Gastroesophageal sphincter (tissue), 4 donors: Measurements from ENCODE around the gene AVP. TPM values are rescaled to one million over a fixed set of nuclear protein-coding genes. Genes with fewer than 3 reads are reported as not detected.

Experiments
- ATAC-seq: fragments of 150-250 bp; one replicate; pipeline ENCODE4 v1.9.1; 2016; ENCODE audit warnings: mild to moderate bottlenecking, moderate library complexity
- H3K27ac ChIP-seq, 4 donors: fragments of 200-600 bp; sonication (generic) in 3 of 4; 1 replicate in 3 of 4; 2 replicates in 1 of 4; pipeline ENCODE4 v1.5.1; 2016 to 2019
- H3K27me3 ChIP-seq: fragments of 200-600 bp; sonication (generic); one replicate; pipeline ENCODE4 v1.5.1; 2019
- H3K36me3 ChIP-seq, 2 donors: fragments of 200-600 bp; sonication (generic); one replicate each; pipeline ENCODE4 v1.5.1; 2019; ENCODE audit warnings: control low read depth in 1 of 2
- H3K4me1 ChIP-seq, 3 donors: fragments of 200-600 bp; sonication (generic); 1 replicate in 2 of 3; 2 replicates in 1 of 3; pipeline ENCODE4 v1.5.1; 2016 to 2019; ENCODE audit warnings: control low read depth in 2 of 3
- H3K4me3 ChIP-seq, 2 donors: fragments of 200-600 bp; sonication (generic); one replicate each; pipeline ENCODE4 v1.5.1; 2019; ENCODE audit warnings: mild to moderate bottlenecking in 1 of 2, moderate library complexity in 1 of 2
- H3K9me3 ChIP-seq, 3 donors: fragments of 200-600 bp; sonication (generic); one replicate each; pipeline ENCODE4 v1.5.1; 2017 to 2019; ENCODE audit warnings: control low read depth in 2 of 3
- EP300 ChIP-seq: sonication (generic); formaldehyde crosslinking; IDR thresholded peaks from one replicate; pipeline ENCODE4 v1.6.1; 2017; ENCODE audit warnings: antibody characterized with exemption, mild to moderate bottlenecking
- POLR2A ChIP-seq, 2 donors: fragments of 450-650 bp; IDR thresholded peaks; one replicate each; pipeline ENCODE4 v1.6.1; 2017; ENCODE audit warnings: antibody characterized with exemption in 2 of 2, mild to moderate bottlenecking in 2 of 2, moderate library complexity in 1 of 2
- POLR2AphosphoS5 ChIP-seq: sonication (generic); formaldehyde crosslinking; IDR thresholded peaks from one replicate; pipeline ENCODE4 v1.6.1; 2017; ENCODE audit warnings: antibody characterized with exemption
- WGBS, 2 donors: methylation state at CpG; one replicate each; pipeline ENCODE4 v1.1.5; 2018; ENCODE audit warnings: low coverage in 1 of 2; 5-methylcytosine and 5-hydroxymethylcytosine counted together
- total RNA-seq, 4 donors: library from RNA; depleted of rRNA; stranded (reverse); fragments of >200 nt; gene quantifications; one replicate each; pipeline ENCODE4 v1.1.0, GENCODE V29; 2016
- TF ChIP-seq, protein P1 (sequence below), 4 experiments: fragments of 200-600 bp in 2 of 4; fragments of 450-650 bp in 2 of 4; sonication (generic) in 1 of 4; IDR thresholded peaks; one replicate each; pipeline ENCODE4 v1.5.1; 2017 to 2019; ENCODE audit warnings: antibody characterized with exemption in 4 of 4, mild to moderate bottlenecking in 2 of 4, moderate library complexity in 2 of 4

Gene AVP
- total RNA-seq, 4 donors from 2014 or later = not detected

GRCh38 chr20:3123542-3123941 is 39.0 kb upstream of the AVP start:
- ATAC-seq = no peak
- 94% methylated on average over 1 of the region's 1 CpG; no CpG with 5 or more reads in 1 of the 2 donors for WGBS, 2 donors
- Histone ChIP-seq H3K27ac (no peak overlapping the region), H3K36me3 (peaks cover 0 to 54% of the 10 kb centered on the region in 2 donors), H3K4me3 (no peak overlapping the region), H3K4me1 (peaks cover 0 to 18% (median 0%) of the 10 kb centered on the region in 3 donors), H3K27me3 (no peaks in the 10 kb centered on the region), H3K9me3 (no peaks in the 10 kb centered on the region)
- TF ChIP-seq POLR2A (IDR thresholded peaks at IDR 0.05) (no peak), EP300 (no peak), POLR2AphosphoS5 (no peak)
- TF ChIP-seq, protein P1, sequence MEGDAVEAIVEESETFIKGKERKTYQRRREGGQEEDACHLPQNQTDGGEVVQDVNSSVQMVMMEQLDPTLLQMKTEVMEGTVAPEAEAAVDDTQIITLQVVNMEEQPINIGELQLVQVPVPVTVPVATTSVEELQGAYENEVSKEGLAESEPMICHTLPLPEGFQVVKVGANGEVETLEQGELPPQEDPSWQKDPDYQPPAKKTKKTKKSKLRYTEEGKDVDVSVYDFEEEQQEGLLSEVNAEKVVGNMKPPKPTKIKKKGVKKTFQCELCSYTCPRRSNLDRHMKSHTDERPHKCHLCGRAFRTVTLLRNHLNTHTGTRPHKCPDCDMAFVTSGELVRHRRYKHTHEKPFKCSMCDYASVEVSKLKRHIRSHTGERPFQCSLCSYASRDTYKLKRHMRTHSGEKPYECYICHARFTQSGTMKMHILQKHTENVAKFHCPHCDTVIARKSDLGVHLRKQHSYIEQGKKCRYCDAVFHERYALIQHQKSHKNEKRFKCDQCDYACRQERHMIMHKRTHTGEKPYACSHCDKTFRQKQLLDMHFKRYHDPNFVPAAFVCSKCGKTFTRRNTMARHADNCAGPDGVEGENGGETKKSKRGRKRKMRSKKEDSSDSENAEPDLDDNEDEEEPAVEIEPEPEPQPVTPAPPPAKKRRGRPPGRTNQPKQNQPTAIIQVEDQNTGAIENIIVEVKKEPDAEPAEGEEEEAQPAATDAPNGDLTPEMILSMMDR (IDR thresholded peaks at IDR 0.05) = no peak

DNA sequence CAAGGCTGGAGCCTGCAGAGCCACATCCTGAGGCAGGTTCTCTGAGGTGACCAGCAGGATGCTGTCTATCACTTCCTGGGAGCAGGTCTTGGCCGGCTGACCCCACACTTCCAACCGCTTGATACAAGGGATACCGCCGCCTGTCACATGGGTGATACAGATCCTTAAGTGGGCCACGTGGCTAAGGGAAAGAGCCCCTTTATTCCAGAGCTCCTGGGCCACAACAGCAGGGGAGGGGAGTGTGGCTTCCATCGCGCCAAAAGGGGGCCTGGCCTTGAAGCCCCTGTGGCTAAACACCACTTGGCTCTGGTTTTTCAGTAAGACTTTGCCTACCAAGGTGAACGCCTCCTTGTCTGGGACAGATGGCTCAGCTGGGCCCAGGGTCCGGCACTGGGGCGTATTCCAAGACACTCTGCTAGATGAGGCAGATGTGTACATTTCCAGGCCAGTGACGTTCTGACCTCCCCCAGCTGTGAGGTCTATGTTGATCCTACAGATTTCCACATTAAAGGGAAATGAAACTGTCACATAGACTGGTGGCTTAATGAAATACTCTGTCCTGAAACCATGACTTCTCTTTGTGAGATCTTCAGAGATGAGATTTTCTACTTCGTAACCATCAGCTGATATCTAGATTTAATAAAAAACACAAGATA is 37.6 kb upstream of the AVP start:
- Histone ChIP-seq H3K4me3 (no peak overlapping the region), H3K27me3 (no peaks in the 10 kb centered on the region), H3K36me3 (peaks cover 0 to 54% of the 10 kb centered on the region in 2 donors), H3K9me3 (no peaks in the 10 kb centered on the region), H3K27ac (no peak overlapping the region), H3K4me1 (peaks cover 0 to 16% (median 0%) of the 10 kb centered on the region in 3 donors)
- ATAC-seq = no peak
- TF ChIP-seq POLR2A (IDR thresholded peaks at IDR 0.05) (no peak), EP300 (no peak), POLR2AphosphoS5 (no peak)
- TF ChIP-seq, protein P1 (IDR thresholded peaks at IDR 0.05) = no peak
- WGBS, 2 donors = 93 to 97% methylated on average over 1 to 2 of the region's 12 CpGs

DNA sequence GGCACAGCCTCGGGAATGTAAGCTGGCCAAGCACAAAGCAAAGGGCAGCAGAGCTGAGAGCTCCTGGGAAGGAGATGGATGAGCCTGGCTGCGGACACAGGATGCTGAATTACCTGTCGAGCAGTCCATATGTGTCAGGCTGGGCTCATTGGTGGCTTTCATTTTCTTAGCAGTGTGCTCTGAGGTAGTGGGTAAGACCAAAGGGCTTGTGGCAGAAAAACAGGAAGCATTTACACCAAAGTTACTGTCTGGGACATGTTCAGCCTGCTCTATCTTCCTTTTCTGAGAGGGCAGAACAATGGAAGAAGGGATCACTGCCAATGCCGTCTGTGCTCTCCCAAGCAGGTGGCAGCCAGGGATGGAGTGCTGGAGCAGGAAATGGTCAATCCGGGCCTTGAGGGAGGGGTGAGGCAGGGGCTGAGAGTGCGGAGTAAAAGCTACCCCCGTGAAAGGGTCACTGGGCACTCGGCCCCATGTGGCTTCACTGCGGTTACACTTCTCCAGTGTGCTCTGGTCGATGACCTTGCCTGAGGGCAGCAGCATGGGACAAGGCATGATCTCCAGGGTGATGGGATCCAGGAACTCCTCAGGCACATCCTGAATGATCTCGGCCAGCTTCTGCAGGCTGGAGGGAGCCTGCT is 36.9 kb upstream of the AVP start:
- Histone ChIP-seq H3K36me3 (peaks cover 0 to 54% of the 10 kb centered on the region in 2 donors), H3K4me3 (no peak overlapping the region)

DNA sequence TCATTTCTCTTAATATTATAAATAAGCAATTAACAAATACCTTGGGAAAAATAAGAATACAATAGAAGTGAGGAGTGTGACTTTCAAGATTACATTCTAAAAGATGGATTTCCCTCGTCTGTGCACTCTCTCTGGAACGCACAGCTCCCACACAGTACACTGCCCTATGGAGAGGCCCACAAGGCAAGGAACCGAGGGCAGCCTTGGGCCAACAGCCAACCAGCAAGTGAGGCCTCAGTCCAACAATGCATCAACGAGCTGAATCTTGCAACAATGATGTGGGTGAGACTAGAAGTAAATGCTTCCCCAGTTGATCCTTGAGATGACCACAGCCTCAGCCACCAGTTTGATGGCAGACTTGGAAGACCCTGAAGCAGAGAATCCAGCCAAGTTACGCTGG is 34.5 kb upstream of the AVP start:
- H3K4me3 ChIP-seq = no peak overlapping the region
- no peaks in the 10 kb centered on the region for H3K9me3 ChIP-seq
- TF ChIP-seq, protein P1 (IDR thresholded peaks at IDR 0.05) = no peak
- no peak for TF ChIP-seq POLR2A (IDR thresholded peaks at IDR 0.05)
- no peak for TF ChIP-seq POLR2AphosphoS5
- TF ChIP-seq EP300 = no peak
- WGBS, 2 donors = 40 to 79% methylated on average over 2 of the region's 5 CpGs
- peaks cover 0 to 52% of the 10 kb centered on the region in 2 donors for H3K36me3 ChIP-seq
- H3K27me3 ChIP-seq = no peaks in the 10 kb centered on the region
- peaks cover 0 to 27% (median 0%) of the 10 kb centered on the region in 3 donors for H3K4me1 ChIP-seq
- no peak overlapping the region for H3K27ac ChIP-seq
- ATAC-seq = no peak

More for the DNA sequence above, 36.9 kb upstream of the AVP start:
- peaks cover 0 to 15% (median 0%) of the 10 kb centered on the region in 3 donors for H3K4me1 ChIP-seq
- TF ChIP-seq, protein P1 (IDR thresholded peaks at IDR 0.05) = no peak
- TF ChIP-seq EP300 (no peak), POLR2A (IDR thresholded peaks at IDR 0.05) (no peak), POLR2AphosphoS5 (no peak)
- ATAC-seq = no peak
- H3K9me3 ChIP-seq = no peaks in the 10 kb centered on the region
- 37 to 54% methylated on average over 2 to 6 of the region's 11 CpGs for WGBS, 2 donors
- no peak overlapping the region for H3K27ac ChIP-seq
- H3K27me3 ChIP-seq = no peaks in the 10 kb centered on the region
